Activated CD4-positive, alpha-beta T cell treated with anti-CD3 and anti-CD28 coated beads, Interleukin-2, amount 50 U/mL, for 24 hours (primary cell): ENCODE results near the gene IGFALS.

Experiments
- DNase-seq, 2 donors: peaks; one replicate each; pipeline ENCODE4 v3.0.0-alpha.2; 2020; ENCODE audit warnings: low read depth in 1 of 2, low spot score in 1 of 2

Gene IGFALS

GRCh38 chr16:1793578-1794220, at the start of gene IGFALS:
TSS of gene IGFALS (minus strand) at chr16:1793705. CDS start at chr16:1793652, 53 bp downstream.
- no peak for DNase-seq

GRCh38 chr16:1839554-1839953, 46.0 kb upstream of the IGFALS start:
- no peak for DNase-seq

GRCh38 chr16:1834096-1834495, 40.6 kb upstream of the IGFALS start:
- no peak for DNase-seq

DNA sequence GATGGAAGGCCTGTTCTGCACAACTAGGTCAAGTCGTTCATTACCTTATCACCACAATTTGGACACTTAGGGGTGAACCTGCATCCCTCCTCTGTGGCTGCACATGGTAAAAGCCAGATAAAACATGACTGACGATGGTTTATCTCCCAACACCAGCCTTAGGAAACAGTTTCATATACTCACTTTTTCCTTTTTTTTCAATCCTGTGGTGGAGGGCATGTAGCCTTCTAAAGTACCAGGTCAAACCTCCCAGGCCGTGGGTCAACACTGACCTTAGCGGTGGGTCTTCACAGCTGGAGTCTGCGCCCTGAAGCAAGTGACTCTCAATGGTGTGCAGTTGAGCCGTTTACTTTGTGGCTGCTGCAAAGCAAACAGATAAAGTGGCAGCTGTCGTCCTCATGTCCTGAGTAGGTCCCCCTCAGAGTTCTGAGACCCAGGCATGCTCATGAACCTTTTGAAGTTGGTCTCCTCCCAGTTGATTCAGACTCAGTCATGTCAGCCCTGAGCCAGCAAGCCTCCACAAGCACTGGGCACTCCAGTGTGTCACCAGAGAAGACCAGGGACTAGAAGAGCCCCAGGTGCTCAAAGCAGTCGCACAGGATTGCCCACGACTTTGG, 39.4 kb upstream of the IGFALS start:
- DNase-seq, result no peak

DNA sequence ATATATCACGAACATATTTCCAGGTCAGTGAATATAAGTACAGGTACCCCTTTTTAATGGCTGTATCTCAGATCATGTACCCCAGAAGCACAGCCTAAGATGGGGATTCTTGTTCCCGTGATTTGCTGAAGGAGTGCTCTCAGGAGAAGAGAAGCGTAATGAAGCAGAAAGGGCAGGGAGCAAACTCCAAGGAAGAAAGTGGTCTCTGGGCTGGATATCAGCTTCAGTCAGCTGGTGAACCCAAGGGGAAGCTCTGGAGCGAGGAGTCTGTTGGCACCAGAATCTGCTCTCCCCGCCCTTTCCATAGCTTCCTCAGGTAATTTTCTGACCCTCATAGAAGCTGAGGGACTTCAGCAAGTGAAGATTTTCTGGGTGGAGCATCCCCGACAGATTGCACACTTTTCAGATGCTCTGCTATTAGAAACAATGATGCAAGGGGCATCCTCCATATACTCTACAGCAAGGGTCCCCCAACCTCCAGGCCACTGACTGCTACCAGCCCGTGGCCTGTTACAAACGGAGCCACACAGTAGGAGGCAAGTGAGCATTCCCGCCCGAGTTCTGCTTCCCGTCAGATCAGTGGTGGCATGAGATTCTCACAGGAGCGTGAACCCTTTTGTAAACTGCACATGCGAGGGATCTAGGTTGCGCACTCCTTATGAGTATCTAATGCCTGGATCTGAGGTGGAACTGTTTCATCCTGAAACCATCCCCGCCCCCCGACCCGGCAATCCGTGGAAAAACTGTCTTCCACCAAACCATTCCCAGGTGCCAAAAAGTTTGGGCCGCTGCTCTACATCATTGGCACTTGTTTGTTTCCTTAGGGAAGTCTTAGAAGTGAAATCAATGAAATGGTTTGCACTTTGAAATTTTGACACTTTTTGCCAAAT, 37.9 kb upstream of the IGFALS start:
- DNase-seq, result no peak

DNA sequence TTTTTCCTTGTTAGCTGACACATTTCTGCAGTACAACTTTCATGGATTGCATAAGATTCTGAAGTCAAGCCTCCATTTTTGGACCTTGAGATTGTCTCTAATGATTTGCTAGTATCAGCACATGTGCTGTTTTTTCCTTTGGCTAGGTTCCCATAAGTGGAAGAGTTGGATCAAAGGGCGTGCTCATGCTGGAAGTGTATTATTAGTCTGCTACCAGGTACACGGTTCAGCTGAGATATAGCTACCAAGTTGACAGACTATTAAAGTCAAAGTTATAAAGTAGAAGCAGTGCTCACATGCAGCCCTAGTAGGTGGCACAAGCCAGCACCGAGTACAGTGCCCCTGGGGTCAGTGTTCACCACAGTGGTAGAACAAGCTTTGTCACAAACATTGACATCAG, 36.7 kb upstream of the IGFALS start:
- DNase-seq, result no peak

GRCh38 chr16:1828645-1829410, 35.3 kb upstream of the IGFALS start:
- no peak for DNase-seq

- peak; percentile 82 to 87 for DNase-seq
Observed at GRCh38 chr16:1826691-1827573, 33.4 kb upstream of the IGFALS start, which contains the start of the genes FAHD1 and HAGH. TSS of gene FAHD1 (plus strand) at chr16:1827206. CDS start at chr16:1827239, 33 bp downstream. TSS of gene HAGH (minus strand) at chr16:1826825. CDS start at chr16:1826787, 38 bp downstream.

DNA sequence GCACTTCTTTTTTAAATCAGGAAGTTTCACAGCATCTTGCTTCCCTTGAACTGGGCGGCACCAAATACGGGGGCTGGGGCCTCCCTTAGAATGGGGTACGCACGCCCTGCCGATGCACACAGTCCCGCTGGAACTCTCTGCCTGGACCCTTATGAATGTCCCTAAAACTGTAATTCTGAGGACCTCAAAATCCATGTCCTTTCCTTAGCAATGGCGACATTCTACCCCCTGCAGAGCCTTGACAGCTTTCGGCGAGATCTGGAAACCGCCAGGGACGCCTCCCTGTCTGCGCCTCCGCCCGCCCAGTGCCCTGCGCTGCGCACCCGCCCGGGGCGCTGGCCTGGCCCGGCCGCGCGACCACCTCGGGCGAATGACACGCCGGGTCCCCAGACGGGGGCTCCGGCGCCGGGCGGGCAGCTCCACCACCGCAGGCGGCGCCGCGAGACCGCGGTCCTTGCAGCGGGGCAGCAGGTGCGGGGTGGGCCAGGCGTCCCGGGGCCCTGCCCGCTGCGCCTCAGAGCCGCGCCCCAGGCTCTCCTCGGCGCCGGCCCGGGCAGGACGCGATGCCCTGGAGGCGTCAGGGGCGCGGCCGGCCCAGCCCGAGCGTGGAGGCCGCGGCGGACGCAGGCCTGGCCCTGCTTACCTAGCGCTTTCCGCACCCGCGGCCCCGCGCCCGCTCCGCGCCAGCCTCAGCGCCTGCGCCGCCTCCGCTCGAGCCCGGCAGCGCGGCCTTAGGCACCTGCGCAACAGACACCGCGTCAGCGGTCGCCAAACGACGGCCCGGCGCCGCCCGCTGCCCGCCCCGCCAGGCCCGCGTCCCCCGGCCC, 32.6 kb upstream of the IGFALS start:
- DNase-seq, result peak; percentile 10 to 55

- no peak for DNase-seq
Observed at GRCh38 chr16:1825381-1825863, 31.9 kb upstream of the IGFALS start.

DNA sequence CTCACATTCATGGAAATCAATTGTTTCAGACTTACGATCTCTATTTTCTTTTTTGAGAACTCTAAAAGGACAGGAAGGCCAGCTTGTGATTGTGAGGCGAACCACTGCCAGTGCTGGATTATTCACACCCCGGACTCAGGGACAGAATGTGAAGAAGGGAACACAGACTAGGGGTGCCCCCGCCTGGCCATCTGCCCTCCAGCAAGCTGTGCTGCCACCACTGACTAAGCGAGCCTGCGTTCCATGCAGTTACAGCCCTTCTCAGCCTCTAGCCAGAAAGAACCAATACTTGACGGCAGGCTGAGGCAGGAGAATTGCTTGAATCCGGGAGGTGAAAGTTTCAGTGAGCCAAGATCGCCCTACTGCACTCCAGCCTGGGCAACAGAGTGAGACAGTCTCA, 30.3 kb upstream of the IGFALS start:
- DNase-seq, result no peak

DNA sequence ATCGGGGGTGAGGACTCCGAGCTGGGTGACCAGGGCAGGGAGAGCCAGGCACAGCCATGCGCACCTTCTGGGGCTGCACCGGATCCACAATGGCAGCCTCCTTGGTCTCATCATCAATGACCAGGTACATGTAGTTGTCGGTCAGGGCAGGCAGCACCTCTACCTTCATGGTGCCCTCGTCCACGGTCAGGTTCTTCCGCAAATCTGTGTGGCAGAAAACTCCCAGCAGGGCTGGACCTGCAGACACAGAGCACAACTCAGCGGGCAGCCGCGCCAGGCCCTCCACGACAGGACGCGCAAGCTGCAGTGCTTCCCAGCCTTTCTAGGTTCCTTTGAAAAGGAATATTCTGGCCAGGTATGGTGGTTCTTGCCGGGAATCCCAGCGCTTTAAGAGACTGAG, 29.3 kb upstream of the IGFALS start:
- no peak for DNase-seq

DNA sequence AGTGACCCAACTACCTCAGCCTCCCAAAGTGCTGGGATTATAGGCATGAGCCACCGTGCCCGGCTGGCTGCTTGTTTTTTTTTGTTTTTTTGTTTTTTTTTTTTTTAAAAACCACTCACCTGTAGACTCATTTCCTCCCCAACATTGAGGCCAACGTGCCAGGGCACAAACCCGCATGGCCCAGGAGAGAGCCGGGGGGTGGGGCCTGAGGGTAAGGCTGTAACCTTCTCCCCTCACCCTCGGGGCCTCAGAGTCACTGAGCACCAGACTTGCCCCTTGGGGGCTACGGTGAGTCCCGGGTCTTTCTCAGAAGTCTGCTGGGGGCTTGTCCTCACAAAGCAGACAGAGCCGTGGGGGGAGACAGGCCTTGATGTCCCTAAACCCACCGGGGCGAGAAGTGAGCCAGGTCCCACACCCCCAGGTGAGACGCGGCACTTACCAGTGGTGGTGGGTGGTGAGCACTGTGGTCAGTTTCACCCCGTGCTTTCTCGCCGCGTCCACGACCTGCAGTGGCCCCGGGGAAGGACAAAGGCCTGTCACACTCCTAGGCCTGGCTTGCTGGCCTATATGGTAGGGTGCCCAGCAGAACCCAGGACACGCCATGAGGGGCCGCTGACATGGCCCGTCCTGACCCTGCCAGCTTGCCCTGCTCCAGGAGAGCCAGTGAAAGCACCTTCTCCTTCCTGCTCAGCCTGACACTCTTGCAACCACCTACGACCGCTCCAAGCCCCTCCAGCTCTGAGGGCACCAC, 28.5 kb upstream of the IGFALS start:
- DNase-seq, result no peak

GRCh38 chr16:1820946-1821290, 27.4 kb upstream of the IGFALS start:
- DNase-seq, result no peak

GRCh38 chr16:1820096-1820945, 26.8 kb upstream of the IGFALS start:
- no peak for DNase-seq

- DNase-seq, result no peak
Observed at GRCh38 chr16:1819611-1820010, 26.1 kb upstream of the IGFALS start.

DNA sequence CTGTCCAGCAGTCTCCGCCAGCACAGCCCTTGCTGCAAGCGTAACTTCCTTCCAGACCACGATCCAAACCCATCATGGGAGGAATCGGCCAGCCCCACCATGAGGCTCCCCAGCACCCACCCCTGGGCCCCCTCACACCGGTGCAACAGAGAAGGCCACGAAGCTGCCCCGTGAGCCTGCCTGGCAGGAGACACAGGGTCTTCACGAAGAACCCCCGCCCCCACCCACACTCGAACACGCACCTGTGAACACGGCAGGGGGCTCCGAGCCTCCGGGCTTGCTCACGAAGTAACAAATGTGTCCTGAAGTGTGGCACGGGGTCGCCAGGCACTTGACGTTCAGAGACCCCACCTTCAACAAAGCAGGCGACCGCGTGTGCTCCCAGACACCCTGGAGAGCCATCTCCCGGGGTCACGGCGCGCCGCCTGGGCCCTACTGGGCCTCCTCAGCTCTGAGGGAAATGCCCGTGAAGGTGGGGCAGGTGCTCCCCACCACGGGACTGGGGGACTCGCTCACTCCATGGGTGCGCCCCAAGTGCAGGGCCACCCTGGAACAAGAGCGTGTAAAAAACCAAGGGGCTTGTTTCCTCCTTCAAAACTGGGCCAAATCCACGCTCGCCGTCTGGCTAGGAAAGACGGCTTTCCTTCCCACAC, 25.5 kb upstream of the IGFALS start:
- DNase-seq, result no peak
